Ascending aorta (tissue), 2 donors: ENCODE results near the gene CHTF8. TPM values are rescaled to one million over a fixed set of nuclear protein-coding genes. Genes with fewer than 3 reads are reported as not detected.

Experiments
- DNase-seq, 2 donors: peaks; one replicate each; pipeline ENCODE4 v3.0.0-alpha.2; 2019; ENCODE audit warnings: low spot score in 2 of 2
- H3K27ac ChIP-seq, 2 donors: fragments of 200-600 bp; sonication (generic); one replicate each; pipeline ENCODE4 v1.5.1; 2016 to 2017; ENCODE audit warnings: mild to moderate bottlenecking in 1 of 2
- H3K27me3 ChIP-seq: fragments of 200-600 bp; sonication (generic); one replicate; pipeline ENCODE4 v1.5.1; 2017
- H3K36me3 ChIP-seq, 2 donors: fragments of 200-600 bp; sonication (generic); one replicate each; pipeline ENCODE4 v1.5.1; 2016
- H3K4me1 ChIP-seq, 2 donors: fragments of 200-600 bp; sonication (generic); one replicate each; pipeline ENCODE4 v1.5.1; 2016 to 2017; ENCODE audit warnings: mild to moderate bottlenecking in 1 of 2
- H3K4me3 ChIP-seq, 2 donors: fragments of 200-600 bp; sonication (generic); one replicate each; pipeline ENCODE4 v1.5.1; 2016 to 2017; ENCODE audit warnings: mild to moderate bottlenecking in 1 of 2
- H3K9me3 ChIP-seq, 2 donors: fragments of 200-600 bp; sonication (generic); one replicate each; pipeline ENCODE4 v1.5.1; 2016
- intact Hi-C: fragments of 100-400 bp; cut with DNase I; formaldehyde crosslinking; loops from one replicate; pipeline ENCODE4 v1.15.1; 2023
- total RNA-seq: library from RNA; depleted of rRNA; stranded (reverse); fragments of >200 nt; gene quantifications from one replicate; pipeline ENCODE4 v1.1.0, GENCODE V29; 2016
- TF ChIP-seq, protein P1 (sequence below), 3 experiments: fragments of 200-600 bp in 2 of 3; fragments of 450-650 bp in 1 of 3; sonication (generic) in 2 of 3; IDR thresholded peaks; one replicate each; pipeline ENCODE4 v1.5.1; 2016 to 2019; ENCODE audit warnings: antibody characterized with exemption in 3 of 3, mild to moderate bottlenecking in 1 of 3, moderate library complexity in 1 of 3

CHTF8 gene
- total RNA-seq, 1 donor from 2014 or later: 41.3 TPM

DNA sequence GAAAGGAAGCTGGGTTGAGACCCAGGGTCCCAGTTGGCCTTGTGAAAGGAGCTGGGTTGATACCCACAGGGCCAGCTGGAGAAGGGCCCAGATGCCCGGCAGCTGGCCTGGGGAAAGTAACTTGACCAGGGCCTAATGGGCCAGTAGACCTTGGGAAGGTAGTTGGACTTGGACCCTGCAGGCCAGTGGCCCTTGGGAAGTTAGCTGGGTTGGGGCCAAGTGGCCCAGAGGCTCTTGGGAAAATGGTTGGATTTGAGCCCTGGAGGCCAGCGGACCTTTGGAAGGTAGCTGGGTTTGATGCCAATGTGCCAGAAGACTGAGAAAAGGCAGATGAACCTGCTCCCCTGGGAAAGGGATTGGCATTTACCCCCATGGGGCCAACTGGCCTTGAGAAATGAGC is 13.4 kb downstream of the CHTF8 start:
- Histone ChIP-seq H3K27ac (no peak overlapping the region), H3K27me3 (no peaks in the 10 kb centered on the region), H3K36me3 (peaks cover 32 to 60% of the 10 kb centered on the region in 2 donors), H3K9me3 (no peaks in the 10 kb centered on the region), H3K4me1 (peaks cover 0 to 10% of the 10 kb centered on the region in 2 donors), H3K4me3 (no peak overlapping the region)
- DNase-seq: no peak
- TF ChIP-seq, protein P1, sequence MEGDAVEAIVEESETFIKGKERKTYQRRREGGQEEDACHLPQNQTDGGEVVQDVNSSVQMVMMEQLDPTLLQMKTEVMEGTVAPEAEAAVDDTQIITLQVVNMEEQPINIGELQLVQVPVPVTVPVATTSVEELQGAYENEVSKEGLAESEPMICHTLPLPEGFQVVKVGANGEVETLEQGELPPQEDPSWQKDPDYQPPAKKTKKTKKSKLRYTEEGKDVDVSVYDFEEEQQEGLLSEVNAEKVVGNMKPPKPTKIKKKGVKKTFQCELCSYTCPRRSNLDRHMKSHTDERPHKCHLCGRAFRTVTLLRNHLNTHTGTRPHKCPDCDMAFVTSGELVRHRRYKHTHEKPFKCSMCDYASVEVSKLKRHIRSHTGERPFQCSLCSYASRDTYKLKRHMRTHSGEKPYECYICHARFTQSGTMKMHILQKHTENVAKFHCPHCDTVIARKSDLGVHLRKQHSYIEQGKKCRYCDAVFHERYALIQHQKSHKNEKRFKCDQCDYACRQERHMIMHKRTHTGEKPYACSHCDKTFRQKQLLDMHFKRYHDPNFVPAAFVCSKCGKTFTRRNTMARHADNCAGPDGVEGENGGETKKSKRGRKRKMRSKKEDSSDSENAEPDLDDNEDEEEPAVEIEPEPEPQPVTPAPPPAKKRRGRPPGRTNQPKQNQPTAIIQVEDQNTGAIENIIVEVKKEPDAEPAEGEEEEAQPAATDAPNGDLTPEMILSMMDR (IDR thresholded peaks at IDR 0.05): no peak
- intact Hi-C loops: no loop called here

DNA sequence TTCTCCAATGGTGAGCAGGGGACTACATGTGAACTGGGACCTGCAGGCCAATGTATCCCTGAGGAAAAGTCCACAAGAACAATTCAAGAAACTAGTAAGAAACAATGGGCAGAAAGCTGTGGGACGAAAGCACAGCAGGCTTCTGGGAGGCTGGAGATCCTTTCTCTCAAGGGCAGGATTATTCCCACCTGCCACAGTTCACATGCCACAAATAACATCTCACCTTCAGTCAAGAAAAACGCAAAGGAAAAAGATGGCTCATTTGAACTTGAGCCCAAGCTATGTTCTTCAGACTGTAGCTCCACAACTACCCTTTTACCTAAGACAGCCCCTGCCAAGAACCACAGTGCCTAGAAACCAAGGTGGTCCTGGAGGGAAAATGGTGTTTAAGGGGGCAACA is 13.9 kb downstream of the CHTF8 start:
- Histone ChIP-seq H3K4me3 (no peak overlapping the region), H3K9me3 (no peaks in the 10 kb centered on the region), H3K27me3 (no peaks in the 10 kb centered on the region), H3K36me3 (peaks cover 32 to 60% of the 10 kb centered on the region in 2 donors), H3K27ac (no peak overlapping the region), H3K4me1 (peaks cover 0 to 10% of the 10 kb centered on the region in 2 donors)
- DNase-seq: no peak
- TF ChIP-seq, protein P1 (IDR thresholded peaks at IDR 0.05): no peak
- intact Hi-C loops: no loop called here

DNA sequence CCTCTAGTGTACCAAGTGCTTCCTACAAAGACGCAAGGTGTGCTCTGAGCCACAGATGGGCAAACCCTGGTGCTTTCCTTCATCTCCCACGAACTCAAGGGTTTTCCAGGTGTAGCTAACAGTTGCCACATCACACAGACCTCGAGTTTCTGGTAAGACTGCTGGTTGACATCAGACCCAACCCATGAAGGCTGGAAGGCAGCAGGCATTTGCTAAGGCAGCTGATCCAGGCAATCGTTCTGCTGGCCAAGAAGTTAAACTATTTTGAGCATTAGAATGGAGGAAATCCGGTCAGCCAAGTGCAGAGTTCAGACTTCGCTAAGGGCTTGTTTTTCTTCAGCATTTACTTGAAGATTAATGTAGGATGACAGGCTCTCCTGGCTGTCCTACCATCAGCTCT is 15.5 kb downstream of the CHTF8 start:
- H3K9me3 ChIP-seq: no peaks in the 10 kb centered on the region
- H3K27me3 ChIP-seq: no peaks in the 10 kb centered on the region
- no peak overlapping the region for H3K27ac ChIP-seq
- peaks cover 0 to 10% of the 10 kb centered on the region in 2 donors for H3K4me1 ChIP-seq
- DNase-seq: no peak
- TF ChIP-seq, protein P1 (IDR thresholded peaks at IDR 0.05): no peak
- intact Hi-C loops: no loop called here
- peaks cover 32 to 63% of the 10 kb centered on the region in 2 donors for H3K36me3 ChIP-seq
- H3K4me3 ChIP-seq: no peak overlapping the region

DNA sequence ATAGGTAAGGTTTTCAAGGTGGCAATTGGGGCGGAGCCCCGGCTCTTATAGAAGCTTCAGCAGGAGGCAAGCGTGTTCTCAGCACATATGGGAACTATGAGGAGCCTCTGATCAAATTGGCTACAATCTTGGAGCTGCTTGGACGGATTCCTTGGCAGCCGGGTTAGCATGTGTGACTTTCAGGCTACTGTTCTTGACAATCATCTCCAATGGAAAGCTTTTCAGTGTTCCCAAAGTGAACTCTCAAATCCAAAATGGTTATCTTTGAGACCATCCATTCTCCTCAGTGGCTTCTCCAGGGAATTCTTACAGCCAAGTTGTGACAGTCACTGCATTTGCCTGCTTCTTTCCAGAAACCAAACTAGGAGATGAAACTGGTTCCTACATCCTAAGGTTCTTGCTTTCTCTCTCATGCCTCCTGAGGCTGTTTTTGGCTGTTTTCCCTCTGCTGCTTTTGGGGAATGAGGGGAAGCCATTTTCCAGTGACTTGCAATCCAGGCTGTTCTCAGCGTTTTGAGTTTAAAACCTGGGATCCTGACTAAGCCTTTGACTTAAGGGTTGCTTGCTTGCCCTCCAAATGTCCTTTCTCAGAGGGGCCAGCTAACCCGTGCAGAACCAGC is 16.0 kb downstream of the CHTF8 start:
- Histone ChIP-seq H3K27me3 (no peaks in the 10 kb centered on the region), H3K27ac (no peak overlapping the region), H3K36me3 (peaks cover 32 to 63% of the 10 kb centered on the region in 2 donors), H3K4me3 (no peak overlapping the region), H3K9me3 (no peaks in the 10 kb centered on the region), H3K4me1 (peaks cover 0 to 10% of the 10 kb centered on the region in 2 donors)
- no peak for DNase-seq
- intact Hi-C loops: no loop called here
- TF ChIP-seq, protein P1 (IDR thresholded peaks at IDR 0.05): no peak

DNA sequence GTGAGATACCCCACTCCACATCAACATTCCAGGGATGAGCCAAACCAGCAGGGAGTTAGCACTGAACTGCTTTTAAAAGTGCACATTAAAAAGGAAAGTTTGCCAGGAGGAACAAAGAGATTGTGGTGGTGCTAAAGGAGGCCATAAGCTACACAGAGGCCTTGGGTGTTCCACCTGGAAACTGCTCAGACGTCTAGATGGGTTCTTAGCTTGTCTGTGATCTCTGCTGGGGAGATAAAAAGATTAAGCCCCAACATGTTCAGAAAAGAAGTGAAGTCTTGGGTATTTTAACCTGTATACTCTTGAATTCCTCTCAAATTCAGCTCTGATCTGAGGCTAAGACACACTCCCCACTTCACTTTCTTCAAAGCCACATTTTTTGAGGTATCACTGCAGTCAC is 16.6 kb downstream of the CHTF8 start:
- intact Hi-C loops: no loop called here
- Histone ChIP-seq H3K36me3 (peaks cover 30 to 57% of the 10 kb centered on the region in 2 donors), H3K4me3 (no peak overlapping the region), H3K9me3 (no peaks in the 10 kb centered on the region), H3K27me3 (no peaks in the 10 kb centered on the region), H3K4me1 (peaks cover 0 to 10% of the 10 kb centered on the region in 2 donors), H3K27ac (no peak overlapping the region)
- TF ChIP-seq, protein P1 (IDR thresholded peaks at IDR 0.05): no peak
- no peak for DNase-seq
